HepG2 (cell line): ENCODE measurements around the gene SEPHS2. TPM values are rescaled to one million over a fixed set of nuclear protein-coding genes. Genes with fewer than 3 reads are reported as not detected.

Experiments
- CEBPB ChIP-seq: IDR thresholded peaks from 2 replicates; pipeline ENCODE4 v1.6.1; 2011; ENCODE audit warnings: low read depth, low read length, improper control_type of control experiment, borderline replicate concordance
- HCFC1 ChIP-seq: fragments of 150-350 bp; IDR thresholded peaks from 2 replicates; pipeline ENCODE4 v1.6.1; 2014; ENCODE audit warnings: low read depth, low read length
- HOXD1 ChIP-seq: sonication (generic); formaldehyde crosslinking; IDR thresholded peaks from 2 replicates; pipeline ENCODE4 v1.5.0; 2020; ENCODE audit warnings: missing genetic modification reagents
- IKZF1 ChIP-seq: fragments of 450-650 bp; IDR thresholded peaks from 2 replicates; pipeline ENCODE4 v1.7.1; 2016
- KDM5A ChIP-seq: fragments of 200-600 bp; sonication (generic); IDR thresholded peaks from 2 replicates; pipeline ENCODE4 v1.7.0; 2018; ENCODE audit warnings: antibody characterized with exemption, mild to moderate bottlenecking, low read length, borderline replicate concordance
- RNF2 ChIP-seq: fragments of 450-650 bp; conservative IDR thresholded peaks from 2 replicates; pipeline ENCODE4 v1.6.1; 2016; ENCODE audit warnings: low read depth
- SCMH1 ChIP-seq: sonication (generic); formaldehyde crosslinking; IDR thresholded peaks from 2 replicates; pipeline ENCODE4 v1.9.0; 2021; ENCODE audit warnings: missing genetic modification reagents, mild to moderate bottlenecking, borderline replicate concordance
- SIN3B ChIP-seq: fragments of 150-350 bp; IDR thresholded peaks from 2 replicates; pipeline ENCODE4 v1.6.1; 2014; ENCODE audit warnings: low read length
- ZNF253 ChIP-seq: sonication (generic); formaldehyde crosslinking; IDR thresholded peaks from 2 replicates; pipeline ENCODE4 v1.8.0; 2022; ENCODE audit warnings: mild to moderate bottlenecking, missing genetic modification reagents, borderline replicate concordance
- ZNF496 ChIP-seq: sonication (generic); formaldehyde crosslinking; IDR thresholded peaks from 2 replicates; pipeline ENCODE4 v1.8.1; 2023; ENCODE audit warnings: mild to moderate bottlenecking, moderate library complexity, missing genetic modification reagents; ENCODE audit not compliant: insufficient replicate concordance
- ZNF570 ChIP-seq: sonication (generic); formaldehyde crosslinking; IDR thresholded peaks from 2 replicates; pipeline ENCODE4 v1.4.0; 2020; ENCODE audit warnings: mild to moderate bottlenecking, missing genetic modification reagents, borderline replicate concordance
- ZNF773 ChIP-seq: sonication (generic); formaldehyde crosslinking; IDR thresholded peaks from 2 replicates; pipeline ENCODE4 v1.4.0; 2020; ENCODE audit warnings: missing genetic modification reagents, borderline replicate concordance
- ZNF781 ChIP-seq: sonication (generic); formaldehyde crosslinking; IDR thresholded peaks from 2 replicates; pipeline ENCODE4 v1.5.1; 2020; ENCODE audit warnings: borderline replicate concordance, mild to moderate bottlenecking, missing genetic modification reagents; ENCODE audit errors: not compliant biosample characterization
- ZNF841 ChIP-seq: sonication (generic); formaldehyde crosslinking; IDR thresholded peaks from 2 replicates; pipeline ENCODE4 v1.8.1; 2023; ENCODE audit warnings: missing genetic modification reagents, borderline replicate concordance
- polyA plus RNA-seq, 8 experiments: library from polyadenylated mRNA; depleted of rRNA in 3 of 8; stranded (reverse) in 7 of 8; unstranded in 1 of 8; fragments of >200 nt; fragmentation: Illumina TruSeq in 4 of 8; extraction: Trizol in 4 of 8; gene quantifications; 2 replicates each; pipeline versions ENCODE4 v1.2.1 to v1.2.3, GENCODE V29; 2011 to 2016; ENCODE audit warnings: low read depth in 4 of 8, missing spikeins in 1 of 8, mixed read lengths in 1 of 8; ENCODE audit not compliant: insufficient read depth in 1 of 8
- total RNA-seq, 5 experiments: library from RNA; depleted of rRNA; stranded (reverse); fragments of >200 nt; fragmentation: Illumina TruSeq; extraction: Trizol; gene quantifications; 2 replicates each; pipeline ENCODE4 v1.2.3, GENCODE V29; 2016; ENCODE audit warnings: low read depth in 1 of 5
- TF ChIP-seq, protein P1 (sequence below): sonication (generic); formaldehyde crosslinking; IDR thresholded peaks from 2 replicates; pipeline ENCODE4 v1.4.0; 2020; ENCODE audit warnings: low read depth, mild to moderate bottlenecking, missing genetic modification reagents
- TF ChIP-seq, protein P2 (sequence below): sonication (generic); formaldehyde crosslinking; IDR thresholded peaks from 2 replicates; pipeline ENCODE4 v1.9.0; 2021; ENCODE audit warnings: mild to moderate bottlenecking, missing genetic modification reagents
- TF ChIP-seq, protein P3 (sequence below): sonication (generic); formaldehyde crosslinking; conservative IDR thresholded peaks from 2 replicates; pipeline ENCODE4 v1.8.1; 2023; ENCODE audit warnings: missing genetic modification reagents
- TF ChIP-seq, protein P4 (sequence below): IDR thresholded peaks from 2 replicates; pipeline ENCODE4 v1.6.1; 2012; ENCODE audit warnings: low read depth, low read length, improper control_type of control experiment

The SEPHS2 gene
- total and polyA plus RNA-seq, 2 of the 13 experiments (the other 11 are each of a cell fraction or from before 2014, with no cell fraction given): 20.7 to 127 TPM

DNA sequence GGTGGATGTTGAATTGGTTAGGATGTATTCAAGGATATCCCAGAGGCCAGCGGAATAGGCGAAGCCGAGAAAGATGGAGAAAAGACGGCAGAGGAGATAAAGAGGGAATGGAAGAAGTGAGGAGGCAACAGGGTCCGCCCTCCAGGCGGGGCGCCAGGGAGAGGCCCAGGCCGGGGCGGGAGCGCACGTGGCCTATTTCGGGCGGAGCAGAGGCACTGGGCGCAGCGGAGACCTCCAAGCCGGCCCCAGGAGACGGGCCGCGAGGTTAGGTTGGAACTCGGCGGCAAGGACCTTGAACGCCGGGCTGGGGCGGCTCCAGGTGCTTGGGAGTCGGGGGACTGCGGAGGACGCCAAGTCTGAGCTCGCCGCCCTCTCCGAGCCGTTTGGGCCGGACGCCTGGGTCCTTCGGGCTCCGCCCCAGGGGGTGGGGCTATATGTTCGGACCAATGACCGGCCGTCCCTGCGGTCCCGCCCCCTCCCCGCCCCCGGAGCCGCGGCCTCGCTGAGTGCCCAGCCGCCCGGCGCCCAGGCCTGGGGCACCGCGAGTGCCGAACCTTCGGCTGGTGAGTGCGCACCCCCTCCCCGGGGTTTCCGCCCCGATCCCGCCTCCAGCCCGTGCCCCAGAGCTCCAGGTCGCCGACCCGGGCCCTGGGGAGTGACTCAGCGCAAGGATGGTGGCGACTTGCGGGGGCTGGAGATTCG lies 38.4 kb downstream of the SEPHS2 start, which contains the start of gene ZNF771 (continued):
- TF ChIP-seq KDM5A: peak; percentile 55; the same call in 1 of the 2 replicates
- TF ChIP-seq, protein P1, sequence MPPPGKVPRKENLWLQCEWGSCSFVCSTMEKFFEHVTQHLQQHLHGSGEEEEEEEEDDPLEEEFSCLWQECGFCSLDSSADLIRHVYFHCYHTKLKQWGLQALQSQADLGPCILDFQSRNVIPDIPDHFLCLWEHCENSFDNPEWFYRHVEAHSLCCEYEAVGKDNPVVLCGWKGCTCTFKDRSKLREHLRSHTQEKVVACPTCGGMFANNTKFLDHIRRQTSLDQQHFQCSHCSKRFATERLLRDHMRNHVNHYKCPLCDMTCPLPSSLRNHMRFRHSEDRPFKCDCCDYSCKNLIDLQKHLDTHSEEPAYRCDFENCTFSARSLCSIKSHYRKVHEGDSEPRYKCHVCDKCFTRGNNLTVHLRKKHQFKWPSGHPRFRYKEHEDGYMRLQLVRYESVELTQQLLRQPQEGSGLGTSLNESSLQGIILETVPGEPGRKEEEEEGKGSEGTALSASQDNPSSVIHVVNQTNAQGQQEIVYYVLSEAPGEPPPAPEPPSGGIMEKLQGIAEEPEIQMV (CRISPR knock-in tag): peak; percentile 62; the same call in 1 of the 2 replicates
- TF ChIP-seq ZNF253 (CRISPR knock-in tag): peak; percentile 22; the same call in 1 of the 2 replicates
- TF ChIP-seq ZNF570 (CRISPR knock-in tag): peak; percentile 76; the same call in 1 of the 2 replicates
- no peak for TF ChIP-seq SIN3B
- TF ChIP-seq, protein P2, sequence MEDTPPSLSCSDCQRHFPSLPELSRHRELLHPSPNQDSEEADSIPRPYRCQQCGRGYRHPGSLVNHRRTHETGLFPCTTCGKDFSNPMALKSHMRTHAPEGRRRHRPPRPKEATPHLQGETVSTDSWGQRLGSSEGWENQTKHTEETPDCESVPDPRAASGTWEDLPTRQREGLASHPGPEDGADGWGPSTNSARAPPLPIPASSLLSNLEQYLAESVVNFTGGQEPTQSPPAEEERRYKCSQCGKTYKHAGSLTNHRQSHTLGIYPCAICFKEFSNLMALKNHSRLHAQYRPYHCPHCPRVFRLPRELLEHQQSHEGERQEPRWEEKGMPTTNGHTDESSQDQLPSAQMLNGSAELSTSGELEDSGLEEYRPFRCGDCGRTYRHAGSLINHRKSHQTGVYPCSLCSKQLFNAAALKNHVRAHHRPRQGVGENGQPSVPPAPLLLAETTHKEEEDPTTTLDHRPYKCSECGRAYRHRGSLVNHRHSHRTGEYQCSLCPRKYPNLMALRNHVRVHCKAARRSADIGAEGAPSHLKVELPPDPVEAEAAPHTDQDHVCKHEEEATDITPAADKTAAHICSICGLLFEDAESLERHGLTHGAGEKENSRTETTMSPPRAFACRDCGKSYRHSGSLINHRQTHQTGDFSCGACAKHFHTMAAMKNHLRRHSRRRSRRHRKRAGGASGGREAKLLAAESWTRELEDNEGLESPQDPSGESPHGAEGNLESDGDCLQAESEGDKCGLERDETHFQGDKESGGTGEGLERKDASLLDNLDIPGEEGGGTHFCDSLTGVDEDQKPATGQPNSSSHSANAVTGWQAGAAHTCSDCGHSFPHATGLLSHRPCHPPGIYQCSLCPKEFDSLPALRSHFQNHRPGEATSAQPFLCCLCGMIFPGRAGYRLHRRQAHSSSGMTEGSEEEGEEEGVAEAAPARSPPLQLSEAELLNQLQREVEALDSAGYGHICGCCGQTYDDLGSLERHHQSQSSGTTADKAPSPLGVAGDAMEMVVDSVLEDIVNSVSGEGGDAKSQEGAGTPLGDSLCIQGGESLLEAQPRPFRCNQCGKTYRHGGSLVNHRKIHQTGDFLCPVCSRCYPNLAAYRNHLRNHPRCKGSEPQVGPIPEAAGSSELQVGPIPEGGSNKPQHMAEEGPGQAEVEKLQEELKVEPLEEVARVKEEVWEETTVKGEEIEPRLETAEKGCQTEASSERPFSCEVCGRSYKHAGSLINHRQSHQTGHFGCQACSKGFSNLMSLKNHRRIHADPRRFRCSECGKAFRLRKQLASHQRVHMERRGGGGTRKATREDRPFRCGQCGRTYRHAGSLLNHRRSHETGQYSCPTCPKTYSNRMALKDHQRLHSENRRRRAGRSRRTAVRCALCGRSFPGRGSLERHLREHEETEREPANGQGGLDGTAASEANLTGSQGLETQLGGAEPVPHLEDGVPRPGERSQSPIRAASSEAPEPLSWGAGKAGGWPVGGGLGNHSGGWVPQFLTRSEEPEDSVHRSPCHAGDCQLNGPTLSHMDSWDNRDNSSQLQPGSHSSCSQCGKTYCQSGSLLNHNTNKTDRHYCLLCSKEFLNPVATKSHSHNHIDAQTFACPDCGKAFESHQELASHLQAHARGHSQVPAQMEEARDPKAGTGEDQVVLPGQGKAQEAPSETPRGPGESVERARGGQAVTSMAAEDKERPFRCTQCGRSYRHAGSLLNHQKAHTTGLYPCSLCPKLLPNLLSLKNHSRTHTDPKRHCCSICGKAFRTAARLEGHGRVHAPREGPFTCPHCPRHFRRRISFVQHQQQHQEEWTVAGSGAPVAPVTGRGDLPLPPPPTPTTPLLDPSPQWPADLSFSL (CRISPR knock-in tag): no peak
- TF ChIP-seq ZNF496 (CRISPR knock-in tag): no peak
- no peak for TF ChIP-seq ZNF841 (CRISPR knock-in tag)
- peak; percentile 82 for TF ChIP-seq RNF2
- no peak for TF ChIP-seq SCMH1
- TF ChIP-seq, protein P3, sequence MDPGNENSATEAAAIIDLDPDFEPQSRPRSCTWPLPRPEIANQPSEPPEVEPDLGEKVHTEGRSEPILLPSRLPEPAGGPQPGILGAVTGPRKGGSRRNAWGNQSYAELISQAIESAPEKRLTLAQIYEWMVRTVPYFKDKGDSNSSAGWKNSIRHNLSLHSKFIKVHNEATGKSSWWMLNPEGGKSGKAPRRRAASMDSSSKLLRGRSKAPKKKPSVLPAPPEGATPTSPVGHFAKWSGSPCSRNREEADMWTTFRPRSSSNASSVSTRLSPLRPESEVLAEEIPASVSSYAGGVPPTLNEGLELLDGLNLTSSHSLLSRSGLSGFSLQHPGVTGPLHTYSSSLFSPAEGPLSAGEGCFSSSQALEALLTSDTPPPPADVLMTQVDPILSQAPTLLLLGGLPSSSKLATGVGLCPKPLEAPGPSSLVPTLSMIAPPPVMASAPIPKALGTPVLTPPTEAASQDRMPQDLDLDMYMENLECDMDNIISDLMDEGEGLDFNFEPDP: peak; percentile 79; the same call in 1 of the 2 replicates
- peak; percentile 94 for TF ChIP-seq ZNF781 (CRISPR knock-in tag)
- TF ChIP-seq, protein P4, sequence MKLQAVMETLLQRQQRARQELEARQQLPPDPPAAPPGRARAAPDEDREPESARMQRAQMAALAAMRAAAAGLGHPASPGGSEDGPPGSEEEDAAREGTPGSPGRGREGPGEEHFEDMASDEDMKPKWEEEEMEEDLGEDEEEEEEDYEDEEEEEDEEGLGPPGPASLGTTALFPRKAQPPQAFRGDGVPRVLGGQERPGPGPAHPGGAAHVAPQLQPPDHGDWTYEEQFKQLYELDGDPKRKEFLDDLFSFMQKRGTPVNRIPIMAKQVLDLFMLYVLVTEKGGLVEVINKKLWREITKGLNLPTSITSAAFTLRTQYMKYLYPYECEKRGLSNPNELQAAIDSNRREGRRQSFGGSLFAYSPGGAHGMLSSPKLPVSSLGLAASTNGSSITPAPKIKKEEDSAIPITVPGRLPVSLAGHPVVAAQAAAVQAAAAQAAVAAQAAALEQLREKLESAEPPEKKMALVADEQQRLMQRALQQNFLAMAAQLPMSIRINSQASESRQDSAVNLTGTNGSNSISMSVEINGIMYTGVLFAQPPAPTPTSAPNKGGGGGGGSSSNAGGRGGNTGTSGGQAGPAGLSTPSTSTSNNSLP: no peak
- TF ChIP-seq ZNF773 (CRISPR knock-in tag): no peak; the same call in 1 of the 2 replicates
- no peak for TF ChIP-seq IKZF1
- TF ChIP-seq HCFC1: no peak
- TF ChIP-seq HOXD1 (CRISPR knock-in tag): no peak; the same call in 1 of the 2 replicates
- no peak for TF ChIP-seq CEBPB
